Prostate gland (tissue), 2 donors: ENCODE measurements around the gene PC. TPM values are rescaled to one million over a fixed set of nuclear protein-coding genes. Genes with fewer than 3 reads are reported as not detected.
"Not testable (repeated sequence)": the region's sequence is repeated elsewhere in the genome, so short reads cannot be mapped to it uniquely, and the experiment has no call there.

Source experiments
- DNase-seq: peaks from one replicate; pipeline ENCODE4 v3.0.0-alpha.2; 2019; ENCODE audit warnings: low spot score
- H3K27ac ChIP-seq, 2 donors: fragments of 200-600 bp; sonication (generic); 2 replicates each; pipeline ENCODE4 v1.5.1; 2017 to 2019
- H3K27me3 ChIP-seq: fragments of 200-600 bp; sonication (generic); replicated peaks from 2 replicates; pipeline ENCODE4 v1.5.1; 2019; ENCODE audit not compliant: insufficient read depth
- H3K36me3 ChIP-seq, 2 donors: fragments of 200-600 bp; sonication (generic); 1 replicate in 1 of 2; 2 replicates in 1 of 2; pipeline versions ENCODE4 v1.5.1 to v1.8.1; 2017 to 2019
- H3K4me1 ChIP-seq: fragments of 200-600 bp; sonication (generic); replicated peaks from 2 replicates; pipeline ENCODE4 v1.5.1; 2019
- H3K4me3 ChIP-seq, 2 donors: fragments of 200-600 bp; sonication (generic); 2 replicates each; pipeline ENCODE4 v1.5.1; 2017 to 2019
- H3K9me3 ChIP-seq: fragments of 200-600 bp; sonication (generic); 2 replicates; pipeline ENCODE4 v1.5.1; 2017
- POLR2A ChIP-seq: fragments of 450-650 bp; IDR thresholded peaks from one replicate; pipeline ENCODE4 v1.6.1; 2016; ENCODE audit warnings: antibody characterized with exemption, mild to moderate bottlenecking
- POLR2AphosphoS5 ChIP-seq: sonication (generic); formaldehyde crosslinking; IDR thresholded peaks from one replicate; pipeline ENCODE4 v1.6.1; 2017; ENCODE audit warnings: antibody characterized with exemption
- WGBS: methylation state at CpG from one replicate; pipeline ENCODE4 v1.1.5; 2018; 5-methylcytosine and 5-hydroxymethylcytosine counted together
- intact Hi-C: fragments of 100-400 bp; cut with DNase I; formaldehyde crosslinking; loops from one replicate; pipeline ENCODE4 v1.14.2; 2022
- total RNA-seq, 2 donors: library from RNA; depleted of rRNA; stranded (reverse); fragments of >200 nt; gene quantifications; one replicate each; pipeline ENCODE4 v1.1.0, GENCODE V29; 2016
- TF ChIP-seq, protein P1 (sequence below), 4 experiments: fragments of 200-600 bp in 2 of 4; fragments of 450-650 bp in 2 of 4; sonication (generic) in 2 of 4; IDR thresholded peaks; 1 replicate in 3 of 4; 2 replicates in 1 of 4; pipeline ENCODE4 v1.5.1; 2016 to 2019; ENCODE audit warnings: antibody characterized with exemption in 4 of 4, mild to moderate bottlenecking in 2 of 4, moderate library complexity in 2 of 4

Gene PC, protein sequence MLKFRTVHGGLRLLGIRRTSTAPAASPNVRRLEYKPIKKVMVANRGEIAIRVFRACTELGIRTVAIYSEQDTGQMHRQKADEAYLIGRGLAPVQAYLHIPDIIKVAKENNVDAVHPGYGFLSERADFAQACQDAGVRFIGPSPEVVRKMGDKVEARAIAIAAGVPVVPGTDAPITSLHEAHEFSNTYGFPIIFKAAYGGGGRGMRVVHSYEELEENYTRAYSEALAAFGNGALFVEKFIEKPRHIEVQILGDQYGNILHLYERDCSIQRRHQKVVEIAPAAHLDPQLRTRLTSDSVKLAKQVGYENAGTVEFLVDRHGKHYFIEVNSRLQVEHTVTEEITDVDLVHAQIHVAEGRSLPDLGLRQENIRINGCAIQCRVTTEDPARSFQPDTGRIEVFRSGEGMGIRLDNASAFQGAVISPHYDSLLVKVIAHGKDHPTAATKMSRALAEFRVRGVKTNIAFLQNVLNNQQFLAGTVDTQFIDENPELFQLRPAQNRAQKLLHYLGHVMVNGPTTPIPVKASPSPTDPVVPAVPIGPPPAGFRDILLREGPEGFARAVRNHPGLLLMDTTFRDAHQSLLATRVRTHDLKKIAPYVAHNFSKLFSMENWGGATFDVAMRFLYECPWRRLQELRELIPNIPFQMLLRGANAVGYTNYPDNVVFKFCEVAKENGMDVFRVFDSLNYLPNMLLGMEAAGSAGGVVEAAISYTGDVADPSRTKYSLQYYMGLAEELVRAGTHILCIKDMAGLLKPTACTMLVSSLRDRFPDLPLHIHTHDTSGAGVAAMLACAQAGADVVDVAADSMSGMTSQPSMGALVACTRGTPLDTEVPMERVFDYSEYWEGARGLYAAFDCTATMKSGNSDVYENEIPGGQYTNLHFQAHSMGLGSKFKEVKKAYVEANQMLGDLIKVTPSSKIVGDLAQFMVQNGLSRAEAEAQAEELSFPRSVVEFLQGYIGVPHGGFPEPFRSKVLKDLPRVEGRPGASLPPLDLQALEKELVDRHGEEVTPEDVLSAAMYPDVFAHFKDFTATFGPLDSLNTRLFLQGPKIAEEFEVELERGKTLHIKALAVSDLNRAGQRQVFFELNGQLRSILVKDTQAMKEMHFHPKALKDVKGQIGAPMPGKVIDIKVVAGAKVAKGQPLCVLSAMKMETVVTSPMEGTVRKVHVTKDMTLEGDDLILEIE
- total RNA-seq: 10 to 100 TPM; 42.8 to 43.4 TPM

DNA sequence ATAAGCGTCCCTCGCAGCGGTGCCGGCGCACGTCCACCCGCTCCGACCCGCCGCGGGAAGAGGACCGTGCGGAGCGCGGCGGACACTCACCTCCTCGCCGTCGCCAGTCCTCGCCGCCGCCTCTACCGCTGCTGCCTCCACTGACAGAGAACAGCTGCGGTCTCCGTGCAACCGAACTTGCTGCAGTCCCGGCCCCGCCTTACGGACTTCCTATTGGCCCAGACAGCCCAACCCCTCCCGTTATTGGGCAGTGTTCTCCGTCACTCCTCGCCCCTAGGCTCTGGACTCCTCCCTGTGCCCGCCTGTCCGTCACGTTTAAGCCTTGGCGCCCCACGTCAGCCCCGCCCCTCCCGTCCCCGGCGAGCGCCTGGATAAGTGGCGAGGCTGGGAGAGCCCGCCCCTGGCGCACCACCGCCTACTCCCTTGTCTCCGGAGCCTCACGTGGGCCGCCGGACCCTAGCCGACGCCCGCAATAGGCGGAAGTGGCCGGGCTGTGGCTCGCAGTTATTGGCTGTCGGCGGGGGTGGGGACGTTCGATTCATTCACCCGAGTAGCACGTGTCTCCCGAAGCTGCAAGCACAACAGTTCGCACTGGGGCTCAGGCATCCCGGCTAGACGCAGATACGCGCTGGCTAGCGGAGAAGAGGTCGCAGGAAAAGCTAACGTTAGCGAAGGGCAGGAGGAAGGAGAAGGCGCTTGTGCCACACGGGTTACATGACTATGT, at the start of gene PC:
TSS of gene PC (minus strand) at position 152 of the 724 bp plus-strand sequence. CDS start 86,224 bp downstream, outside the sequence.
- H3K9me3 ChIP-seq: no peaks in the 10 kb centered on the region
- peak within 1 kb of the TSS; percentile 53 to 79 for H3K27ac ChIP-seq
- intact Hi-C loops: no loop called here
- H3K36me3 ChIP-seq: no peaks in the 10 kb centered on the region
- H3K4me3 ChIP-seq: peak within 1 kb of the TSS; percentile 52 to 73
- TF ChIP-seq POLR2A: peak; percentile 89
- peak; percentile 95 for TF ChIP-seq POLR2AphosphoS5
- TF ChIP-seq, protein P1, sequence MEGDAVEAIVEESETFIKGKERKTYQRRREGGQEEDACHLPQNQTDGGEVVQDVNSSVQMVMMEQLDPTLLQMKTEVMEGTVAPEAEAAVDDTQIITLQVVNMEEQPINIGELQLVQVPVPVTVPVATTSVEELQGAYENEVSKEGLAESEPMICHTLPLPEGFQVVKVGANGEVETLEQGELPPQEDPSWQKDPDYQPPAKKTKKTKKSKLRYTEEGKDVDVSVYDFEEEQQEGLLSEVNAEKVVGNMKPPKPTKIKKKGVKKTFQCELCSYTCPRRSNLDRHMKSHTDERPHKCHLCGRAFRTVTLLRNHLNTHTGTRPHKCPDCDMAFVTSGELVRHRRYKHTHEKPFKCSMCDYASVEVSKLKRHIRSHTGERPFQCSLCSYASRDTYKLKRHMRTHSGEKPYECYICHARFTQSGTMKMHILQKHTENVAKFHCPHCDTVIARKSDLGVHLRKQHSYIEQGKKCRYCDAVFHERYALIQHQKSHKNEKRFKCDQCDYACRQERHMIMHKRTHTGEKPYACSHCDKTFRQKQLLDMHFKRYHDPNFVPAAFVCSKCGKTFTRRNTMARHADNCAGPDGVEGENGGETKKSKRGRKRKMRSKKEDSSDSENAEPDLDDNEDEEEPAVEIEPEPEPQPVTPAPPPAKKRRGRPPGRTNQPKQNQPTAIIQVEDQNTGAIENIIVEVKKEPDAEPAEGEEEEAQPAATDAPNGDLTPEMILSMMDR (IDR thresholded peaks at IDR 0.05): peak in 2 of 4 experiments; percentile 14 to 28
- no peaks in the 10 kb centered on the region for H3K27me3 ChIP-seq
- under 1% methylated on average over 73 of the region's 74 CpGs for WGBS
- peaks cover 5% of the 10 kb centered on the region for H3K4me1 ChIP-seq
- DNase-seq: peak; percentile 99

- no peaks in the 10 kb centered on the region for H3K9me3 ChIP-seq
- intact Hi-C loops: no loop called here
- TF ChIP-seq, protein P1 (IDR thresholded peaks at IDR 0.05): no peak
- TF ChIP-seq POLR2AphosphoS5 (no peak), POLR2A (no peak)
- no peaks in the 10 kb centered on the region for H3K27me3 ChIP-seq
- no peak overlapping the region for H3K27ac ChIP-seq
- no peaks in the 10 kb centered on the region for H3K4me1 ChIP-seq
- H3K4me3 ChIP-seq: no peak overlapping the region
- 88% methylated on average over 7 of the region's 7 CpGs for WGBS
- no peak for DNase-seq
- H3K36me3 ChIP-seq: no peaks in the 10 kb centered on the region
Observed at GRCh38 chr11:67007126-67007525, 48.9 kb upstream of the PC start.

GRCh38 chr11:67006029-67006884, 48.1 kb upstream of the PC start:
- TF ChIP-seq, protein P1 (IDR thresholded peaks at IDR 0.05): no peak
- TF ChIP-seq POLR2AphosphoS5: no peak
- no peak for TF ChIP-seq POLR2A
- intact Hi-C loops: no loop called here
- H3K4me3 ChIP-seq: no peak overlapping the region
- no peaks in the 10 kb centered on the region for H3K27me3 ChIP-seq
- no peaks in the 10 kb centered on the region for H3K4me1 ChIP-seq
- 77% methylated on average over 14 of the region's 14 CpGs for WGBS
- no peak overlapping the region for H3K27ac ChIP-seq
- H3K36me3 ChIP-seq: no peaks in the 10 kb centered on the region
- no peak for DNase-seq
- H3K9me3 ChIP-seq: no peaks in the 10 kb centered on the region

DNA sequence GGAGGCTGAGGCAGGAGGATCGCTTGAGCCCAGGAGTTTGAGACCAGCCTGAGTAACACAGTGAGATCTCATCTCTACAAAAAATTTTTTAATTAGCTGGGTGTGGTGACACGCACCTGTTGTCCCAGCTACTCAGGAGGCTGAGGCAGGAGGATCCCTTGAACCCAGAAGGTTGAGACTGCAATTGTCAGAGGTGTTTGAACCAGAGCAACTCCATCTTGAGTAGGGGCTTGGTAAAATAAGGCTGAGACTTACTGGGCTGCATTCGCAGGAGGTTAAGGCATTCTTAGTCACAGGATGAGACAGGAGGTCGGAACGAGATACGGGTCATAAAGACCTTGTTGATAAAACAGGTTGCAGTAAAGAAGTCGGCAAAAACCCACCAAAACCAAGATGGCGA, 47.0 kb upstream of the PC start:
- H3K36me3 ChIP-seq, H3K4me1 ChIP-seq, H3K4me3 ChIP-seq, H3K27me3 ChIP-seq, H3K27ac ChIP-seq, intact Hi-C loops, DNase-seq, H3K9me3 ChIP-seq: not testable (repeated sequence)
- 94% methylated on average over 8 of the region's 8 CpGs for WGBS
